HG03066 (cell line): Measurements from ENCODE around the gene ANGPTL7.

Experiments used
- ATAC-seq: cut with Tn5 transposase; IDR thresholded peaks from one replicate; pipeline ENCODE4 v1.9.1; 2021; ENCODE audit warnings: low read depth; ENCODE audit not compliant: unreplicated experiment

Gene ANGPTL7

DNA sequence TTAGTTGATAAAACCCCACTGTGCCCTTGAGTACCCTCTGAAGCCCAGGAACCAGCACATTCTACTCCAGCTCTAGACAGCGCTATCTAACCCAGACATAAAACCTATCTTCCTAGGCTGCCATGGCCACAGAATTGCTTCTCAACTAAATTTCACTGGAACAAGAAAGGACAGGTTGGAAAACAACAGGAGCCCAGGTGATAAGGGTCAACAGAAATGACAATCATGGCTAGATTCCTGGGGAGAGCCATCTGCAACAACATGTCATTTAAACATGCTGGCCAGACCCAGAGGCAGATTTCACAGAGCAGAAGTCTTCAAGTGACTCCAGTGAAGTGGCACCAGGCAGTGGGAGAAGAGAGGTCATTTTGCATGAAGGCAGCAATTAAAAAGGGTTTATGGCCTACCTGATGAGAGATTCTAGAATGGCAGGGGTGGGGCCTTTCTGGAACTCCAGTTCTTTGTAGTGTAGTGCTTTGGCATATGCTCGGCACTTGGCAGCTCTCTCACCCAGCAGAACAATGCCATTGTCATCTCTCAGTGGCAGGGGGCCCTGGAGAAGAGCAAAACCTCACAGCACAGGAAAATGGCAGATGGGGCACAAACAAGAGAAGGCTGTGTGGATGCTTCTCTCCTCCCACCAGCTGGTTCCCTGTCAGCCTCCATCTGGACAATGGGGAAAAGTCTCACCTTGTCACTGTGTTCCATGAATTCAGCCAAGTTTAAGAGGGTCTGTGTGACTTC is 9.9 kb downstream of the ANGPTL7 start:
- ATAC-seq = no peak

DNA sequence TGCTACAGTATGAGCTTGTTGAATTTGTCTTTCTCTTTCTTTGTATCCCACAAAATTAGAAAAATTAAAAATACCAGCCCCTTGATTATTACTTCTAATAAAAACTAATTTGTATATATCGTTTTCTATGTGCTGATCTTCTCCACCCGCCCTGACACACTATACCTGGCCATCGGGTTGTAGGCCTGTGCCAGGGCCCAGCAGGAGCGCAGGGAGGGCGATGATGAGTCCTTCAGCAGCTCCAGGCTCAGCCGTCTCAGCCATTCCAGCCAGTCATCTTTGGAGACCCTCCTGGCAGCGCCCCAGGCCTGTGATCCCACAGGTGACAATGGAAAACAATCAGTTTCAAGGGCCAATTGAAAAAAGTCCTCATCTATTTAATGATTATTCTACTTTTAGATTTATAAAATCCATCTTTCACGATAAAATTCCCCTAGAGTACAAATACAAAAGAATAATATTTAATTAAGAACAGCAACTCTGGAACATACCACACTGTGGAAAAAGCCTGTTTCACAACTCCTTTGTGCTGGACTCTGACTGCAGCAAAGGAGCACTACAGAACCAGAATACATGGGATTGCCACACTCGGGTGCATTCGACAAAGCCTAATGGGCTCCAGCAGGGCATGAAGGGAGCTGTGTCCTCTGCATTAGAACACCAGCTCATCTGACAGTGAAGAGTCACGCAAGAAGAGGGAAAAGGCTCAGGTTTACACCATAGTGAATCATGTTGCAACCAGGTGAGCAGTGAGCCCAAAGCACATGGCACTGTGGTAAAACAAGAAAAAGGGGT is 15.4 kb downstream of the ANGPTL7 start:
- no peak for ATAC-seq

DNA sequence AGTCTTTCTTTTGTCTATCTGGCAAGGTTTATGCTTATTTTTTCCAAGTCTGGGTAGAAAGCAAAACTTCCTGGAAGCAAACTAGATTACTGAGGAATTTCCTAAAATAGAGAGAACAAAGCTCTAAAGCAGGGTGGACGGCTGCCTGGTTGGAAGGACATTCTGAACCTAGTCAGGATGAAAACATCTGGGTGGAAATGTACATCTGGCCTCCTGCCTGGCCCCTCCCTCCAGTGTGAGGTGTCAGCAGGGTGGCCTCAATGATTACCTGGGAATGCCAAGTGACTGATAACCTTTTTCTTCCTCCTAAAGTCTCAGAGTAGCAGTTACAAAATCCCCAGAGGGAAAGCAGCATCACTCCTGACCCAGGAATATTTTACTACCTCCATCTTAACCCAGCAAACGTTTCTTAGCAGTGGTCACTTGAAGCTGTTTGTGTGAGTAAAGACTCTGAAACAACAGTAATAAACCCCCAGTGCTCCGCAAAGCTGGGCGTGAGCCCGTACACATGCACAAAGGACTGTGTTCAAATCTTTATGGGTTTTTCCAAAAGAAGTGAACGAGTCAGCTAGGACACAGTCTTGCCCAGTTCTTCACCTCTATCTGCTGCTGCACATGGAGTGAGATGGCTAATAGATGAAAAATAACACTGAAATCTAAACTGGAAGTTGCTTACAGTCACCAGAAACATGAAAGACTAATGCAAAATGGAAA is 18.9 kb downstream of the ANGPTL7 start:
- ATAC-seq = no peak

DNA sequence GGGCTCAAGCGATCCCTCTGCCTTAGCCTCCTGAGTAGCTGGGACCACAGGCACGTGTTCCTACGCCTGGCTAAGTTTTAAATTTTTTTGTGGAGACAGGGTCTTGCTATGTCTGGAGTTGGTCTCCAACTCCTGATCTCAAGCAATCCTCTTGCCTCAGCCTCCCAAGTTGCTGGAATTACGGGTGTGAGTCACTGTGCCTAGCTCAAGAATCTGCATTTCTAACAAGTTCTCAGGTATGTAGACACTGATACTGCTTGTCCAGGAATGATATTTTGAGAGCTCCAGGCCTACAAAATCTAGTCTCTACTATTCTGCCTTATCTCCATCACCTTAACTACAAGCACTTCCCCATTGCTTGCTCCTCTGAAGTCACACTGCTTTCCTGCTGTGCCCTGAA is 22.3 kb downstream of the ANGPTL7 start:
- no peak for ATAC-seq

DNA sequence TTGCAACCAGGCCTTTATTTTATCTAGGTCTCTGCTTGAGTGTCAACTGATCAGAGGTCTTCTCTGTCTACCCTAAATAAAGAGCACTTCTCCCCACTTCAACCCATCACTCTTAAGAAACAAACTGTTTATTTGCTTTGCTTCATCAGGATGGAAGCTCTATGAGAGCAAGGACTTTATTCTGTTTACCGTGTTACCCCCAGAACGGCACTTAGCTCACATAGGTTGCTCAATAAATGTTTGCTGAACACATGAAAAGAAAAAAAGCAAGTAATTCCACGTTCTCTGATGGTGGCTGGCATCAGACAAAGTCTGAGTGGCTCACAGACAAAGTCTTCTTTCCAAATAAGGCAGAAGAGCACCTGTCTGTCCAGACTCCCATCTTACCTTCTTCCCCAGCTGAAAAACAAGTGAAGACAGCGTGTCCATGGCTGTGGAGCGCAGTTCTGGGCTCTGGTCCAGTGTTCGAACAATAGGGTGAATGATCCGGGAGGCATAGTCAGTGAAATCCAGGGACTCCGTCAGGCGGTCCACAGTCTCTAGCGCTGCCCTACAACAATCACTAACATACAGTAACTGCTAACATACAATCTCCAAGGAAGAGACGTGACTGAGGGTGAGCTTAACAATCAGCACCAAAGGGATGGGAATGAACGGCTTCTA is 22.9 kb downstream of the ANGPTL7 start:
- no peak for ATAC-seq

DNA sequence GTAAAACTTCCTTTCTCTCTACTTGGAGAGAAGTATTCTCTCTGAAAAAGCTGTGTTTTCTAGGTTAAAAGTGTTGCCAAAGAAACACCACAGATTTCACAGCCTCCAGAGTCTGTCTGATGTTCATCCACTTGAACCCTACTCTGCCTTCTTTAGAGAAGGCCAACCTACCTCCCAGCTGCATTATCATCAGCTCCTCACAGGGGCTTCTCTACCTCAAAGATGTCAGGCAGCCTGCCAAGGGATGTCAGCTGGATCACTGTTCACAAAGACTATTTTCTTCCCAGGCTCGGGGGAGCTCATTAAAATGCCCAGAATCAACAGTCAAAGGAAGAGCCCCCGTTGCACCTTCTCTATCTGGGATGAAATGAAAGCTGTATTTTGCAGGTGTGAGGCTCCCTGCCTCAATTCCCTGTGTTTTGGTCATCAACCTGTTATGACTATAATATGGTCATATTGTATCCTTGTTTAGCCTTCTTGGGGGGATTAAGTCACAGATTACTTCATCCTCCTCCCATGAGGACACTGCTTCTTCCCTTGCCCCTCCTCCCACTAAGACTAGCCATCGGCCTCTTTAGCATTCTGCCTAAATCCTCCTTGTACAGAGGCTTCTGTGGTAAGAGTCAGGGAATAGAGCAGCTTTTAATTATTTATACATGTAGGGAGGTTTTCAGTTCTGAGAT is 25.7 kb downstream of the ANGPTL7 start:
- ATAC-seq = no peak

DNA sequence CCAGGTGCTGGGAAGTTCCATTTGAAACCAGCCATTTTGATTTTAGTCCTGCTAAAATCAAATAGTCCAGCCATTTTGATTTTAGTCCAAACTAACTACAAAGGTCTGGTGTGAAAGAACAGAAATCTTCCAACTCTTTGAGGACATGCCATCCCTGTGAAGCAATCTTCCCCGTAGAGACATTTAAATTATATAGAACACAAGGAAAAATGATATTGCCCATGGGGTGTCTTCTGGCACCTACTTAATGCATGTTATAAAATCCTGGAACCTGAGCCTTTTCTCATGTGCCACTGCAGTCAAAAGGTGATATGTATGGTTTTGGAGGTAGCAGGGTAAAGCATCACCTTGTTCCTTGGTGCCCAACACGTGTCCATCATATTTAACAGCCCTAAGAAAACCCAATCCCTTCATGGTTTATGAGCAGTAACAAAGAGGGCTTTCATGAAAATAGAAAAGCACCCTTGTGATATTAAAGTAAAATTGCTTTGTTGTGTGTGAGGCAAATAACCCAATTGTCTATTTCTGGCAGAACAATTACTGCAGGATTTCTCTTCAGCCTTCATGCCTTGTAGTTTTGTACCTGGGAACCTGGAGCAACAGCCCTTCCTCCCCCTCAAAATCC is 26.3 kb downstream of the ANGPTL7 start:
- no peak for ATAC-seq

DNA sequence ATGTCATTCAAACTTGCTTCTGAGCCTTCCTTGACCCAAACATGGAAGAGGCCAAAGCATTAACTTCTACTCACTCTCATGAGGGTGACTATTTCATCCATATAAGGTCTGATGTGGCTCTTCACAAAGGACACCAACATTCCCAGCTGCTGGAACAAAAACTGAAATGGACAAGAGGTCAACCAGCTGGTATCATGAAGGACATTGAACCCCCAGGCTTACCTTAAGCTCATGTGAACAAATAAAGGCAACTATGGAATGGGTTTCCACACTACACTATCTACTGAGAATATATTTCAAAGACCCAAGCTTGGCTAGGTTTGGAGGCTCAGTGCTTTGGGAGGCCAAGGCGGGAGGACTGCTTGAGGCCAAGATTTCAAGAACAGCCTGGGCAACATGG is 26.9 kb downstream of the ANGPTL7 start:
- no peak for ATAC-seq

DNA sequence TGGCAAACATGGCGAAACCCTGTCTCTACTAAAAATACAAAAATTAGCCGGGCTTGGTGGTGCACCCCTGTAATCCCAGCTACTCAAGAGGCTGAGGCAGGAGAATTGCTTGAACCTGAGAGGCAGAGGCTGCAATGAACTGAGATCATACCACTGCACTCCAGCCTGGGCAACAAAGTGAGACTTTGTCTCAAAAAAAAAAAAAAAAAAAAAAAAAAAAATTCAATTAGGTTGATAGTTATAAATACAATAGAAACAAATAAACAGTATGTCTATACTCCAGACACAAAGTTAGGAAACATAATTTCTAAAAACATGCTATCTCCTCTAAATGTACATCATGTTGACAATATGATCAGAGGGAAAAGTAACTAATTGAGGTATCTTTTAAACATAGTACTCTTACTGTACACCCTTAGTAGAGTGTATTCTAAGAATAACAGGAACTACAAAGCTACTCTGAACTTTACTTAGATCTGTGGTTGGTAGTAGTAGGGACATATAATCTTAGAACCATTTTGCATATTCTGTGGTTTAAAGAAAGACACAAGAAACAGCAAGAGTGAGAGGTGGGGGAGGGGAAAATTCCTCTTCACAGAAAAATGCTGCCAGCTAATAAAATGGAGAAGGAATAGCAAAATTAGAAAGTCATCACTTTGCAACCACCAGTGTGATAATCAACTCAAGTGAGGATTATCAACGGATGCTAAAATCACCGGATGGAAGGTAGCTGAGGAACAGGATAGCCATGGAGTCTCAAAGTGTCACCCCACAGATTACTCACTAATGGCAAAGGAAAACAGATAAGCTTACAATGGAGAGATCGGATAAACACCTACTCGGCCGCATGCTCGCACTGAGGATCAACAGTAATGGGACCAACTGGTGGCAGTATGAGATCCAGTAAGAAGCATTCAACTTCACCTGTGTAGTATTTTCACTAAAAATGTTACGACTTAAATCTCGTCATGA is 38.2 kb downstream of the ANGPTL7 start:
- peak; percentile 85 for ATAC-seq

DNA sequence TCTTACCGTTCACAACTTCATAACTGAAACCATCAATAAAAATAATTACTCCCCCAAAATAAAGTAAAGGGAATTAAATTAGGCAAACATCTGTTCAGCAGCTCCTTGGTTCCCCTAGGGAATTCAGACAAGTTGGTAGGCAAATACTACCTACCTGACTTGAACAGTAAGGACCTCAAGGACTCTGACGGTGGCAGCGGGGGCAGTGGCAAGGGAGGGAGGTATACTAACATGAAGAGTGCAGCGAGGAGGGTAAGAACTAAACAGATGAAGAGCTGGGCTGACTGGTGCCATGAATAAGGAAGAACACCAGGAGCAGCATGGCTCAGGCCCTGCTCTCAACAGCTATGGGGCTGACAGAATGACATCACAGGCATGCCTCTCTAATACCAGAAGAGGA is 40.0 kb downstream of the ANGPTL7 start:
- ATAC-seq = no peak

DNA sequence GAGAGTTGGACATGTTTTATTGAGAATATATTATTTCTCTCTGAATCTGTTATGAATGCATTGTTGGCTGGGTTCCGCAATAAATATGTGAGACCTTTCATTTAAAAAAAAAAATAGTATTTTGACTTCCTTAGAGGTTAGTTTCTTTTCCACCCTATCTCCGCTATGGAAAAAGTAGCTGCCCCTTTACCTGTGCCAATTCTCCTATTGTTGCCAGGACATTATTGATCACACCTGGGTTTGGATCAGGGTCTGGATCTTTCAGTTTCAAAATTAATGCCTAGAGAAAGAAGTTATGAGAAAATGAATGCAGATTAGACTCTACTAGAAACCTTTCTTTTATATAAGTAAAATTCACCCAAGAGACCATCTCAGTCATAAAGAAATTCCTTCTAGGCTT is 44.1 kb downstream of the ANGPTL7 start:
- no peak for ATAC-seq

DNA sequence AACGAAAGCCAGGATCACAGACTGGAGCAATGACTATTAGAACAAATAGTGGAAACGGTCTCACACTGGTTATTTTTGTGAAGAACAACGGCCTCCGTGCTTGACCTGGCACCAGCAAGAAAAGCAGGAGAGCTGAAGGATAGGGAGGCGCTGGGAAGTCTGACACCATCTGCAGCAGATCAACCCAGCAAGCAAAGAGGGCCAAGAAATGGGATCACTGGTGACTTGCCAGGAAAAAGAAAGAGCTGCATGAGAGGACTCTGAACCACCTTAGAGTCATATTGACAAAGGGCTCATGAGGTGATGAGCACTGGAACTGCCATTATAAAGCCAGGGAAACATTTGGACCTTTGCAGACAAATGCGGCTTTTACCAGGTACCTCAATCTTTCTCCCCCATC is 48.2 kb downstream of the ANGPTL7 start:
- no peak for ATAC-seq

DNA sequence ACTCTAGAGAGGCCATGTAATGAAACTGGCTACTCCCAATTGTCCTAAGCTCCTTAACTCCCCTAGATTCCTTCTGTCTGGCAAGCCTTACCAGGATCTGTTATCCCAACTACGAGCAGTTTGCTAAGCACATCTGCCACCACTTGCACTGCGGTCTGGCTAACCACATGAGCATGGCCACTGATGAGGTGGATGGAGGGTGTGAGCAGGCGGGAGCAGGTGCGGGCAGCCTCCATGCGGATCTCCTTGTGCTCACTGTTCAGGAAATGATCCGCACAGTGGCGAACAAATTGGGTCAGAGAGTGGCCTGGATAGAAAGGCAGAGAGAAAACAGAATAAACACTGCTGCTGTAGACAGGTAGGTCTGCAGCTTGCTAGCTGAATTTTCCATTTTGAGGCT is 49.2 kb downstream of the ANGPTL7 start:
- no peak for ATAC-seq

DNA sequence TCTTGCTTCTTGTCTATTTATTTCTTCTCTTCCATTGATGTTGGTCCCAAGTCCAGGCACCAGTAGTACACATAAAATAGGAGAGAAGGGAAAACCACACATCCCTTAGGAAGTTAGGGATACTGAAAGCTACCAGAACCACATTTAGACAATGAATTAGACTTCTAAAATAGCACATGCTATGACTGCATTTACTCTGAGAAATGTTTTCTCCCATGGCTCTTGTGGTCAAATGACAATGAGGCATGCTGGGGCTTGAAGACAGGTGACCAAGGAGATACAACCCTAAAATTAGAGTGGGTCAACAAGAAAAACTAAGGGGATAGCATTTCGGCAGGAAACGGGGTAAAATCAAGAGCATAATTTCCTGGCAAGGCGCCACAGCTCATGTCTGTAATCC is 56.1 kb downstream of the ANGPTL7 start:
- no peak for ATAC-seq
